ENCODE results near the gene CNTROB.
"Not testable (repeated sequence)": the region's sequence is repeated elsewhere in the genome, so short reads cannot be mapped to it uniquely, and the experiment has no call there.

Gene CNTROB

DNA sequence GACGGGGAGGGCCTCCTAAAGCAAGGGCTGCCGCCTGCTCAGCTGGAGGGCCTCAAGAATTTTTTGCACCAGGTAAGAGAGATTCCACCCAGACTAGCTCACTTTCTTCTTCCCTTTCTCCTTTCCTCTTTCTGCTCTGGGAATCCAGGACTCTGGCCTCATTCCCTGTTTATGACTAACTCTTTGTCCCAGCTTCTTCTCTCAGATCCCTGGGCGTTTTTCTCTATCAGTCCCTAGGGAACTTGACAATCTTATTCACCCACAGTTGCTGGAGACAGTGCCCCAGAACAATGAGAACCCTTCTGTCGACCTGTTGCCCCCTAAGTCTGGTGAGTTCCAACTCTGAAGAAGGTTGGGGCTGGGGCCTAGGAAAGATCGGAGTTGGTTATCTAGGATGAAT lies 15.6 kb downstream of the CNTROB start:
- DNase-seq, result no peak

GRCh38 chr17:7950578-7950977 lies 18.6 kb downstream of the CNTROB start:
- DNase-seq, result no peak

DNA sequence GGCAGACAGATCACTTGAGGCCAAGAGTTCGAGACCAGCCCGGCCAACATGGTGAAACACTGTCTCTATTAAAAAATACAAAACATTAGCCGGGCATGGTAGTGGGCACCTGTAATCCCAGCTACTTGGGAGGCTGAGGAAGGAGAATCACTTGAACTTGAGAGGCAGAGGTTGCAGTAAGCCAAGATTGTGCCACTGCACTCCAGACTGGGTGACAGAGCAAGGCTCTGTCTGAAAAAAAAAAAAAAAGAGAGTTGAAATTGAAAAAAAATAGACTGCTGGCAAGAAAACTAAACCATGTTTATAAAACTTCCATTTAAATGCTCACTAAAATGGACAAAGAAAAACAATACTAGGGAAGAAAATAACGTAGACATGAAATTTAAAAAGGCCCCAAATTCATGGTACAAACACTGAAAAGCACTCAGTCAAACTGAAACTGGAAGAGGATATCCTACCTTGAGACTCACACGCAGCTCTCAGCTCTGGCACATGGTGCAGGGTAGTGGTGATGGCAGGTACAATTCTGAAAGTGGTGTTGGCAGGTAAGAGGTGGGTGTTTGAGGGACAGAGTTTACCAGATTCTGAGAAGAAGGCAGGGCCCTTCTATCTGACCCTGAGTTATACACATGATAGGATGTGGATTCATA lies 19.3 kb downstream of the CNTROB start:
- DNase-seq, result peak in 1 of 2 donors; percentile 10

DNA sequence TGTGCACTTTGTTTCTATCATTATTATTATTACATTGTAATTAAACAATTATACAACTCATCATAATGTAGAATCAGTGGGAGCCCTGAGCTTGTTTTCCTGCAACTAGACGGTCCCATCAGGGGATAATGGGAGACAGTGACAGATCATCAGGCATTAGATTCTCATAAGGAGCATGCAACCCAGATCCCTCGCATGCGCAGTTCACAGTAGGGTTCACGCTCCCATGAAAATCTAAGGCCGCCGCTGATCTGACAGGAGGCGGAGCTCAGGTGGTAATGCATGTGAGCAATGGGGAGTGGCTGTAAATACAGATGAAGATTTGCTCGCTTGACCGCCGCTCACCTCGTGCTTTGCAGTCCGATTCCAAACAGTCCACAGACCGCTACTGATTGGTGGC lies 21.3 kb downstream of the CNTROB start:
- not testable (repeated sequence) for DNase-seq

DNA sequence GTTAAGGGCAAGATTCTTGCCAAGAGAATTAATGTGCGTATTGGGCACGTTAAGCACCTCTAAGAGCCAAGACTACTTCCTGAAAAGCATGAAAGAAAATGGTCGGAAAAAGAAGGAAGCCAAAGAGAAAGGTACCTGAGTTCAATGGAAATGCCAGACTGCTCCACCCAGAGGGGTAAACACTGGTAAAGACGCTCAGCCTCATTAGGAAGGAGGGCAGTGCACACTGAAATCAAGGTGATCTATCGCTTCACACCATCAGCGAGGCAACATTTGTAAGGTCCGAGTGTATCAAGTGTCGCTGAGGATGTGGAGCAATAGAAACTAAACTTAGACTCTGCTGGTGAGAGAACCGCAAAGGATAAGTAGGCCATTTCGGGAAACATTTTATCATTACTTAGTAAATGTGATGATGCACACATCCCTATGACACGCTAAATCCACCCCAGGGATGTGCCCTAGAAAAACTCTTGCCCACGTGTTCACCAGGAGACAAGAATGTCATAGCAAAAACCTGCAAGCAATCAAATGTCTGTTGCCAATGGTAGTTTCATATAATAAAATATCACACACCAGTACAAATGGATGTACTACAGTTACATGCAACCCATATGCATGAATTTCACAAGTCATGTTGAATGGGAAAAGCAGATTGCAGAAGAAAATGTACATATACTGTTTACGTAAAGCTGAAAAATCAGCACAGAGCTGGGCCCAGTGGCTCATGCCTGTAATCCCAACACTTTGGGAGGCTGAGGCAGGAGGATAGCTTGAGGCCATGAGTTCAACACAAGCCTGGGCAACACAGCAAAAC lies 23.6 kb downstream of the CNTROB start:
- DNase-seq, result no peak

DNA sequence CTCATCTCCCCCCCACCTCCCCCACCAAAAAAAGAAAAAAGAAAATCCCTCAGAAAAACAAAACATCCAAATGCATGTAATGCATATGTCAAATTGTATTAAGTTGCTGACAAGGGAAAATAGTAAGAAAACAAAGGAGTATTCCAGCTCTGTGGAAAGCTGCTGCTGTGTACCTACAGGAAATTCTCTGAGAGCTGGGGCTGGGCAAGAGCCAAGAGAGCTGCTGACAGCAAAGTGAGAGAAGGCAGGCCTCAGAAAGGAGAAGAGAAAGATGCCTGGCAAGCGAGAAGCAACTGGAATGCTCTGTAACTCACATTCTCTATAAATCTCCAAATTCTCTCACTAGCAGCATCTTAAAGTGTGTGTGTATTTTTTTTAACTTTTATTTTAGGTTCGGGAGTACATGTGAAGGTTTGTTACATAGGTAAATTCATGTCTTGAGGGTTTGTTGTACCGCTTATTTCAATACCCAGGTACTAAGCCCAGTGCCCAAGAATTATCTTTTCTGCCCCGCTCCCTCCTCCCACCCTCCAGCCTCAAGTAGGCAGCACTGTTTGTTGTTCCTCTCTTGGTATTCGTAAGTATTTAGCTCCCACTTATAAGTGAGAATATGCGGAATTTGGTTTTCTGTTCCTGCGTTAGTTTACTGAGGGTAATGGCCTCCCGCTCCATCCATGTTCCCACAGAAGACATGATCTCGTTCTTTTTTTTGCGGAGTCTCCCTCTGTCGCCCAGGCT lies 24.4 kb downstream of the CNTROB start:
- DNase-seq, result no peak

DNA sequence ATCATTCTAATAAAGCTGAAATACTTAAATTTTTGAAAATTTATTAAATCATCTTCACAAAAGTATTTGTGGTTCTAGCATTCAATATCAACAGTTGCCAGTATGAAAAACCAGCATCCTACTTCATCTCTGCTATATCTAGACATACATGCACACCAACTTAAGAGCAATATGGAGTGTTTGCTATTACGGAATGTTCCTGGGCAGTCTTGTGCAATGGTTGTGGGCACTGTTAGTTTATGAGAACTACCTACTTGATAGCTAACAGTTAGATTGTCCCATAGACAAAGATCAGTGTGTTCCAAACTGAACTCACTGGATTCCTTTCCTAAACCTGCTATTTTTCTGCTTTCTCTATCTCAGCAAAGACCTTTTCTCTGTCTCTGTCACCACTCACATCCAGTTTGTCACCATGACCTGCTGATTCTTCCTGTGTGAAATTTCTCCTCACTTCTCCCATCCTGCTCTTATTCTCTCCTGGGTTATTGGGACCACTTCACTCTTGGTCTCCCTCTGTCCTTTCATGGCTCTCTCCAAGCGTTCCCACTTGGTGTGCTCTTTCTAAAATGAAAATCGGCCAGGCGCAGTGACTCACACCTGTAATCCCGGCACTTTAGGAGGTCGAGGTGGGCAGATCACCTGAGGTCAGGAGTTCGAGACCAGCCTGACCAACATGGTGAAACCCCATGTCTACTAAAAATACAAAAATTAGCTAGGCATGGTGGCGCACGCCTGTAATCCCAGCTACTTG lies 27.7 kb downstream of the CNTROB start:
- DNase-seq, result no peak

GRCh38 chr17:7961421-7961820 lies 29.4 kb downstream of the CNTROB start:
- DNase-seq, result no peak

DNA sequence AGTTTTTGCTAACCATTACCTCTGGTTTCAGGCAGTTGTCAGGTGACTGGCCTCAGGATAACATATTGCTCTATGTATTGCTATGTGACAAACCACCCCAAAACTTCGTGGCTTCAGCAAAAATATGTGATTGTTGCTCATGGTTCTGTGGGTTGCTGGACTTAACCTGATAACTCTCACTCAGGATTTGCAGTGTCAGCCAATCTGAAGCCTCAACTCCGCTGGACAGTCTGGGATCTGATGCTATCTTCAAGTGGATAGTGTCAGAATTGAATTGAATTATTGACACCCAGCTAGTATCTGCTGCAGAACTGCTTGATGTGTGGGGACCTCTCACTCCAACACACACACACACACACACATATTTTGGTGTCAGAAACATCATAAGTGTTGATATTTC lies 35.7 kb downstream of the CNTROB start:
- DNase-seq, result no peak

DNA sequence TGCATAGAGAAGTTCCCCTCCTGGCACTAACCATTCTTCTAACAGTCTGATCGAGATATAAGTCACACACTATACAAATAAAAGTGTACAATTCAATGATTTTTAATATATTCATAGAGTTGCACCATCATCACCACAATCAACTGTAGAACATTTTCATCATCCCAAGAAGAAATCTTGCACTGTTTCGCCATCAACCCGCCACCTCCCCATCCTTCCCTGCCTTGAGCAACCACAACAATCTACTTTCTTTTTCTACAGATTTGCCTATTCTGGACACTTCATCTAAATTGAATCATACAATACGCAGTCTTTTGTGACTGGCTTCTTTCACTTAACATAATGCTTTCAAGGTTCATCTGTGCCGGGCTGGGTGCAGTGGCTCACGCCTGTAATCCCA lies 37.4 kb downstream of the CNTROB start:
- DNase-seq, result peak in 1 of 2 donors; percentile 20

GRCh38 chr17:7971651-7972050 lies 39.6 kb downstream of the CNTROB start:
- DNase-seq, result no peak

DNA sequence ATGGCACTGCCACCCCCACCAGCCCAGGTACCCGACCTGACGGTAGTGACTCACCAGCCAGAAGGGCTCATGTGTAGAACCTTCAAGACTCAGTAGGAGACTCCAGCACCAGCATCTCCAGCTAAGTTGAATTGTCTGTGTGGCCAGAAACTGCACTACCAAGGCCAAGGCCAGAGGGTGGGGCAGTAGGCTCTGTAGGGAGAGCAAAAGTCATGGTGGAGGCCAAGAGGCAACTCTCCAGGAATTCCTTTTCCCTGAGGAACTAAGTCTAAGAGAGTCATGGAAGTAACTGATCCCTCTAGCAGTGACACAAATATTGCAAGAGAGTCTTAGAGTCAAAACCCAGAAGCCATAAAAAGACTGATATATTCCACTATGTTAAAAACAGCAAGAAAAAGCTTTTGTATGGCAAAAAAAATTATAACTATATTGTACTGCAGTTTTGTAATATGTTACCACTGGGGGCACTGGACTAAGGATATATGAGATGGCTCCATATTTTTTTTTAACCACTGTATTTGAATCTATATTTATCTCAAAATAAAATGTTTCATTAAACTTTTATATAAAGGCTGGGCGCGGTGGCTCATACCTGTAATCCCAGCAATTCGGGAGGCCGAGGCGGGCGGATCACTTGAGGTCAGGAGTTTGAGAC lies 40.3 kb downstream of the CNTROB start:
- DNase-seq, result no peak

DNA sequence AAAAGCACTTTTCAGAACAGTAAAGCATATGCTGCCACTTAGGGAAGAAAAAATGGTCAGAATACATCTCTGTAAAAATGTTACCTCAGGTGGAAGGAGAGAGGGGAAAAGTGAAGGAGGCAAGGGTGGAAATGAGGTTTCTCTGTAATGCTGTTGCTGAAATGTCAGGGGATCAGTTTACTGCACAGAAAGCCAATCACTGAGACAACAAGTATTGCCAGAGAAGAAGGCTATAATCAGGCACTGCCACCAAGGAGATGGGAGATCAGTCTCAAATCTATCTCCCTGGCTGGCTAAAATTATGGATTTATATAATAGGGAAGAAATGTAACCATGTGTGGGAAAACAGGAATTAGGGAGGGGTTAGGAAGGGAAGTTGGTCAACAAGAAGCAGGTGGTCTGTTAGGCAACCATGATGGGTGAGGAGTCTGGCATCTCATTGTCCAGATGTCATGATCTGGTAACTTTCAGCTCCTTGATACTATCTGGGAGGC lies 42.7 kb downstream of the CNTROB start:
- no peak for DNase-seq

DNA sequence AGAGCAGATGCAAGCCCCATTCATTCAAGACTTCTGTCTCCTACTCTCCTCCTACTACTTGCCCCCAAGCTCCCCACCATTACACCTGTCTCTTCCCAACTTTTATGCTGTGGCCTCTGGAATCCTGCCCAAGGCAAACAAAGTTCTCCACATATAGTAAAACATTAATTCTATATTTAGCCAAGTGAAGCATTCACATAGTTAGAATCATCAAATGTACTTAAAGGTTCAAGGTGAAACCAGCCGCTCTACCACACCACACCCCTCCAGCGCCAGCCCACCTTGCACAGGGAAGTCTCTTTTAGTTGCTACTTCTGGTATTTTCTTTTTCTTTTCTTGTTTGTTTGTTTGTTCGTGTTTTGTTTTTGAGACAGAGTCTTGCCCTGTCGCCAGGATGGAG lies 45.0 kb downstream of the CNTROB start:
- DNase-seq, result no peak

GRCh38 chr17:7977805-7978204 lies 45.8 kb downstream of the CNTROB start:
- no peak for DNase-seq

DNA sequence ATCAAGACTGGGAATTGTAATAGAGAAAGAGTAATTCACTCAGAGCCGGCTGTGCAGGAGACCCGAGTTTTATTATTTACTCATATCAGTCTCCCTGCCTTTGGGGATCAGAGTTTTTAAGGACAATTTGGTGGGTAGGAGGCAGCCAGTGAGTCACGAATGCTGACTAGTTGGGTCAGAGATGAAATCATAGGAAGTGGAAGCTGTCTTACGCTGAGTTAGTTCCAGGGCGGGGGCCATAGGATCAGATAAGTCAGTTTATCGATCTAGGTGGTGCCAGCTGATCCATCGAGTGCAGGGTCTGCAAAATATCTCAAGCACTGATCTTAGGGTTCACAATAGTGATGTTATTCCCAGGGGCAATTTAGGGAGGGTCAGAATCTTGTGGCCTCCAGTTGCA lies 50.2 kb downstream of the CNTROB start:
- DNase-seq, result no peak

- DNase-seq, result no peak
Observed at GRCh38 chr17:7982666-7983065, 50.7 kb downstream of the CNTROB start.

- no peak for DNase-seq
Observed at GRCh38 chr17:7984904-7985303, 52.9 kb downstream of the CNTROB start.

GRCh38 chr17:7987112-7987893 lies 55.3 kb downstream of the CNTROB start:
- DNase-seq, result no peak

- peak; percentile 48 to 90 for DNase-seq
Observed at GRCh38 chr17:7988750-7989178, 56.8 kb downstream of the CNTROB start.
